HCT116 (cell line): ENCODE data around the gene SYNE2. TPM values are rescaled to one million over a fixed set of nuclear protein-coding genes. Genes with fewer than 3 reads are reported as not detected.

Experiments used
- ATAC-seq: fragments of 200-7000 bp; cut with Tn5 transposase; 2 replicates; pipeline ENCODE4 v1.9.1; 2020; ENCODE audit warnings: mild to moderate bottlenecking, moderate library complexity
- BruUV-seq: library from RNA; stranded (reverse); fragments of 400-500 nt; replicated peaks from 2 replicates; lab custom pipeline; 2021; lab: Mats Ljungman, UMichigan
- CTCF ChIA-PET: fragments of 300-600 bp; sonication (Branson Sonifier 250); formaldehyde crosslinking; loops from one replicate; lab custom pipeline; 2021; ENCODE audit warnings: antibody characterized with exemption; lab: Charles Lee
- POLR2A ChIA-PET: fragments of 300-600, 350-600 bp; sonication (Branson Sonifier 250); formaldehyde crosslinking; loops from one replicate; lab custom pipeline; 2021; ENCODE audit warnings: antibody characterized with exemption; lab: Charles Lee
- RAD21 ChIA-PET, 2 experiments: fragments of 300-600 bp; sonication (Branson Sonifier 250); formaldehyde crosslinking; loops; one replicate each; lab custom pipeline; 2023; ENCODE audit warnings: low total read pairs in 2 of 2; ENCODE audit not compliant: uncharacterized antibody in 2 of 2, unreplicated experiment in 2 of 2, low non-redundant PET in 1 of 2; lab: Charles Lee
- DNase-seq: peaks from one replicate; pipeline ENCODE4 v3.0.0-alpha.2; 2010; ENCODE audit warnings: low read depth, low spot score
- H2AFZ ChIP-seq: fragments of 200-600 bp; shearing (Covaris generic), sonication (generic); 2 replicates; pipeline ENCODE4 v1.6.1; 2017; ENCODE audit warnings: low read depth, mixed run types, mixed read lengths, antibody characterized with exemption, low read length; ENCODE audit not compliant: poor library complexity, severe bottlenecking
- H3K27ac ChIP-seq: 2 replicates; pipeline ENCODE4 v1.5.1; 2012; ENCODE audit warnings: low read depth, low read length
- H3K27me3 ChIP-seq: fragments of 200-600 bp; sonication (generic); 2 replicates; pipeline ENCODE4 v1.6.1; 2016; ENCODE audit warnings: mixed run types, low read length, mixed read lengths; ENCODE audit not compliant: insufficient read depth
- H3K36me3 ChIP-seq, 2 experiments: fragments of 200-500 bp in 1 of 2; fragments of 200-600 bp in 1 of 2; sonication (Bioruptor generic) in 1 of 2; sonication (generic) in 1 of 2; 2 replicates each; pipeline versions ENCODE4 v1.5.1 to v1.6.1; 2014 to 2016; ENCODE audit warnings: low read length in 2 of 2, inconsistent platforms in 1 of 2, mixed read lengths in 1 of 2, mixed run types in 1 of 2; ENCODE audit not compliant: insufficient read depth in 2 of 2, control insufficient read depth in 1 of 2
- H3K4me1 ChIP-seq, 2 experiments: fragments of 200-600 bp in 1 of 2; sonication (generic) in 1 of 2; 2 replicates each; pipeline versions ENCODE4 v1.5.1 to v1.6.1; 2012 to 2017; ENCODE audit warnings: low read length in 2 of 2, inconsistent platforms in 1 of 2, mild to moderate bottlenecking in 1 of 2, mixed read lengths in 1 of 2, mixed run types in 1 of 2, moderate library complexity in 1 of 2; ENCODE audit not compliant: insufficient read depth in 2 of 2, control insufficient read depth in 1 of 2
- H3K4me2 ChIP-seq: fragments of 200-600 bp; sonication (generic); 2 replicates; pipeline ENCODE4 v1.6.1; 2017; ENCODE audit warnings: mixed run types, low read length, mixed read lengths
- H3K4me3 ChIP-seq, 2 experiments: fragments of 200-600 bp in 1 of 2; sonication (generic) in 1 of 2; replicated peaks in 1 of 2; 2 replicates each; pipeline ENCODE4 v1.5.1; 2011 to 2016; ENCODE audit warnings: low read length in 2 of 2, control low read depth in 1 of 2, low read depth in 1 of 2, mild to moderate bottlenecking in 1 of 2, mixed read lengths in 1 of 2, mixed run types in 1 of 2
- H3K79me2 ChIP-seq: fragments of 200-600 bp; sonication (generic); 2 replicates; pipeline ENCODE4 v1.6.1; 2017; ENCODE audit warnings: mild to moderate bottlenecking, mixed run types, low read length, moderate library complexity, mixed read lengths; ENCODE audit not compliant: insufficient read depth
- H3K9ac ChIP-seq: fragments of 200-600 bp; sonication (generic); 2 replicates; pipeline ENCODE4 v1.6.1; 2016; ENCODE audit warnings: low read length, mixed read lengths
- H3K9me2 ChIP-seq: fragments of 200-600 bp; sonication (generic), shearing (Covaris generic); 2 replicates; pipeline ENCODE4 v1.6.1; 2017; ENCODE audit warnings: mixed run types, mild to moderate bottlenecking, moderate library complexity; ENCODE audit not compliant: insufficient read depth
- H3K9me3 ChIP-seq, 2 experiments: fragments of 200-500 bp in 1 of 2; fragments of 200-600 bp in 1 of 2; sonication (Bioruptor generic) in 1 of 2; sonication (generic) in 1 of 2; 2 replicates each; pipeline ENCODE4 v1.6.1; 2014 to 2017; ENCODE audit warnings: low read length in 2 of 2, mixed read lengths in 2 of 2, inconsistent platforms in 1 of 2, low read depth in 1 of 2, mild to moderate bottlenecking in 1 of 2, mixed run types in 1 of 2, moderate library complexity in 1 of 2; ENCODE audit not compliant: control insufficient read depth in 1 of 2, insufficient read depth in 1 of 2
- H4K20me1 ChIP-seq: fragments of 200-600 bp; sonication (generic), shearing (Covaris generic); 2 replicates; pipeline ENCODE4 v1.6.1; 2017; ENCODE audit warnings: mixed run types, mild to moderate bottlenecking, moderate library complexity; ENCODE audit not compliant: insufficient read depth
- CEBPB ChIP-seq: IDR thresholded peaks from 2 replicates; pipeline ENCODE4 v1.6.1; 2012; ENCODE audit warnings: low read depth
- ELF1 ChIP-seq: IDR thresholded peaks from 2 replicates; pipeline ENCODE4 v1.6.1; 2012; ENCODE audit warnings: low read depth, borderline replicate concordance
- EZH2 ChIP-seq: fragments of 200-600 bp; sonication (generic); IDR thresholded peaks from 2 replicates; pipeline ENCODE4 v1.6.1; 2017; ENCODE audit warnings: antibody characterized with exemption, mixed run types
- EZH2phosphoT487 ChIP-seq: fragments of 200-600 bp; IDR thresholded peaks from 2 replicates; pipeline ENCODE4 v1.6.1; 2018; ENCODE audit warnings: antibody characterized with exemption, borderline replicate concordance
- FOSL1 ChIP-seq: IDR thresholded peaks from 2 replicates; pipeline ENCODE4 v1.6.1; 2012; ENCODE audit warnings: low read depth
- JUND ChIP-seq: IDR thresholded peaks from 2 replicates; pipeline ENCODE4 v1.6.1; 2012
- POLR2A ChIP-seq: IDR thresholded peaks from 2 replicates; pipeline ENCODE4 v1.7.0; 2011; ENCODE audit warnings: borderline replicate concordance; ENCODE audit not compliant: insufficient read depth, insufficient read length; ENCODE audit errors: extremely low read depth
- POLR2AphosphoS5 ChIP-seq: IDR thresholded peaks from 2 replicates; pipeline ENCODE4 v1.6.1; 2011; ENCODE audit warnings: mild to moderate bottlenecking, low read depth, low read length, moderate library complexity
- RAD21 ChIP-seq: IDR thresholded peaks from 2 replicates; pipeline ENCODE4 v1.6.1; 2012; ENCODE audit warnings: low read depth, mild to moderate bottlenecking
- SIN3A ChIP-seq: IDR thresholded peaks from 2 replicates; pipeline ENCODE4 v1.6.1; 2012; ENCODE audit warnings: low read depth
- SP1 ChIP-seq: IDR thresholded peaks from 2 replicates; pipeline ENCODE4 v1.6.1; 2012; ENCODE audit warnings: low read depth
- SRF ChIP-seq: IDR thresholded peaks from 2 replicates; pipeline ENCODE4 v1.6.1; 2012; ENCODE audit warnings: low read depth
- TCF7L2 ChIP-seq: IDR thresholded peaks from 2 replicates; pipeline ENCODE4 v1.7.0; 2011; ENCODE audit warnings: borderline replicate concordance, inconsistent platforms; ENCODE audit not compliant: insufficient read depth, insufficient read length; ENCODE audit errors: extremely low read depth
- YY1 ChIP-seq: IDR thresholded peaks from 2 replicates; pipeline ENCODE4 v1.6.1; 2011; ENCODE audit warnings: low read length, low read depth, moderate library complexity, mild to moderate bottlenecking; ENCODE audit not compliant: insufficient replicate concordance; ENCODE audit errors: extremely low read depth
- ZFX ChIP-seq: fragments of 450-650 bp; IDR thresholded peaks from 2 replicates; pipeline ENCODE4 v1.6.1; 2017
- intact Hi-C: fragments of 100-400 bp; cut with micrococcal nuclease; formaldehyde crosslinking; loops from 2 replicates; pipeline ENCODE4 v1.10.0; 2022
- total RNA-seq: library from RNA; stranded (reverse); gene quantifications from one replicate; pipeline ENCODE4 v1.2.1, GENCODE V29; 2021; ENCODE audit not compliant: unreplicated experiment
- TF ChIP-seq, protein P1 (sequence below): IDR thresholded peaks from 2 replicates; pipeline ENCODE4 v1.6.1; 2012
- TF ChIP-seq, protein P2 (sequence below): IDR thresholded peaks from 2 replicates; pipeline ENCODE4 v1.6.1; 2011; ENCODE audit warnings: mild to moderate bottlenecking, low read length, moderate library complexity; ENCODE audit not compliant: insufficient replicate concordance; ENCODE audit errors: extremely low read depth
- TF ChIP-seq, protein P3 (sequence below), 3 experiments: fragments of 200-600 bp in 1 of 3; sonication (generic) in 1 of 3; IDR thresholded peaks in 2 of 3; conservative IDR thresholded peaks in 1 of 3; 2 replicates each; pipeline ENCODE4 v1.5.1; 2012 to 2017; ENCODE audit warnings: low read depth in 2 of 3, low read length in 2 of 3, antibody characterized with exemption in 1 of 3, borderline replicate concordance in 1 of 3, control low read depth in 1 of 3, mild to moderate bottlenecking in 1 of 3, mixed read lengths in 1 of 3, mixed run types in 1 of 3, moderate library complexity in 1 of 3; ENCODE audit not compliant: insufficient read depth in 1 of 3
- TF ChIP-seq, protein P4 (sequence below): IDR thresholded peaks from 2 replicates; pipeline ENCODE4 v1.6.1; 2012; ENCODE audit warnings: low read depth
- TF ChIP-seq, protein P5 (sequence below): IDR thresholded peaks from 2 replicates; pipeline ENCODE4 v1.6.1; 2012

Gene SYNE2
- total RNA-seq, 1 experiment from 2014 or later = 28.8 TPM

DNA sequence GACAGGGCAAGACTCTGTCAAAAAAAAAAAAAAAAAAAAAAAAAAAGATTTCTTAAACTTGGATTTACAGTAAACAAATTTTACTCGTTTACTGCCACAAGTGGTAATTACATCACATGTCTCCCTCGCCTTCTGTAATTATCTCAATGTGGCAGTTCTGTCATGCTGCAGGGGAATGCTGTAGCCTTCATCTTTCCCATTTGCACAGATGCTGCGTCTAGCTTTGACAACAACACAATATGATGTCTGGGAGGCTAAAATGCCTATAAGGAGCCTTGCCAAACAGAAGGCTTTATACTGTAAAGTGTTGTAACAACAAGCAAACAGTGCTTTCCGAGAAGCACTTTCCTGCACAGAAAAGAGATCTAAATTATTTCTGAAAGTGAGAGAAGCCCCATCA is 392.7 kb downstream of the SYNE2 start:
- no TSS peak for BruUV-seq
- CTCF ChIA-PET = no interaction called here

More for the DNA sequence above, 392.7 kb downstream of the SYNE2 start:
- H3K27me3 ChIP-seq = no peaks in the 10 kb centered on the region
- H3K4me1 ChIP-seq = no peaks in the 10 kb centered on the region
- H3K9me2 ChIP-seq = no peaks in the 10 kb centered on the region
- intact Hi-C loops = no loop called here
- no peak overlapping the region for H2AFZ ChIP-seq
- no peak overlapping the region for H3K27ac ChIP-seq
- H3K9me3 ChIP-seq = no peaks in the 10 kb centered on the region
- H4K20me1 ChIP-seq = no peaks in the 10 kb centered on the region
- ChIA-PET POLR2A (no interaction called here), RAD21 (no interaction called here)
- H3K9ac ChIP-seq = no peak overlapping the region
- TF ChIP-seq CEBPB = no peak
- no peak for TF ChIP-seq POLR2A
- no peak for TF ChIP-seq YY1
- TF ChIP-seq, protein P1, sequence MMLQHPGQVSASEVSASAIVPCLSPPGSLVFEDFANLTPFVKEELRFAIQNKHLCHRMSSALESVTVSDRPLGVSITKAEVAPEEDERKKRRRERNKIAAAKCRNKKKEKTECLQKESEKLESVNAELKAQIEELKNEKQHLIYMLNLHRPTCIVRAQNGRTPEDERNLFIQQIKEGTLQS = no peak
- TF ChIP-seq RAD21 = no peak
- TF ChIP-seq SP1 = no peak
- TF ChIP-seq, protein P2, sequence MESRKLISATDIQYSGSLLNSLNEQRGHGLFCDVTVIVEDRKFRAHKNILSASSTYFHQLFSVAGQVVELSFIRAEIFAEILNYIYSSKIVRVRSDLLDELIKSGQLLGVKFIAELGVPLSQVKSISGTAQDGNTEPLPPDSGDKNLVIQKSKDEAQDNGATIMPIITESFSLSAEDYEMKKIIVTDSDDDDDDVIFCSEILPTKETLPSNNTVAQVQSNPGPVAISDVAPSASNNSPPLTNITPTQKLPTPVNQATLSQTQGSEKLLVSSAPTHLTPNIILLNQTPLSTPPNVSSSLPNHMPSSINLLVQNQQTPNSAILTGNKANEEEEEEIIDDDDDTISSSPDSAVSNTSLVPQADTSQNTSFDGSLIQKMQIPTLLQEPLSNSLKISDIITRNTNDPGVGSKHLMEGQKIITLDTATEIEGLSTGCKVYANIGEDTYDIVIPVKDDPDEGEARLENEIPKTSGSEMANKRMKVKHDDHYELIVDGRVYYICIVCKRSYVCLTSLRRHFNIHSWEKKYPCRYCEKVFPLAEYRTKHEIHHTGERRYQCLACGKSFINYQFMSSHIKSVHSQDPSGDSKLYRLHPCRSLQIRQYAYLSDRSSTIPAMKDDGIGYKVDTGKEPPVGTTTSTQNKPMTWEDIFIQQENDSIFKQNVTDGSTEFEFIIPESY = no peak
- TF ChIP-seq EZH2 = no peak
- TF ChIP-seq POLR2AphosphoS5 = no peak
- TF ChIP-seq EZH2phosphoT487 = no peak
- TF ChIP-seq, protein P3, sequence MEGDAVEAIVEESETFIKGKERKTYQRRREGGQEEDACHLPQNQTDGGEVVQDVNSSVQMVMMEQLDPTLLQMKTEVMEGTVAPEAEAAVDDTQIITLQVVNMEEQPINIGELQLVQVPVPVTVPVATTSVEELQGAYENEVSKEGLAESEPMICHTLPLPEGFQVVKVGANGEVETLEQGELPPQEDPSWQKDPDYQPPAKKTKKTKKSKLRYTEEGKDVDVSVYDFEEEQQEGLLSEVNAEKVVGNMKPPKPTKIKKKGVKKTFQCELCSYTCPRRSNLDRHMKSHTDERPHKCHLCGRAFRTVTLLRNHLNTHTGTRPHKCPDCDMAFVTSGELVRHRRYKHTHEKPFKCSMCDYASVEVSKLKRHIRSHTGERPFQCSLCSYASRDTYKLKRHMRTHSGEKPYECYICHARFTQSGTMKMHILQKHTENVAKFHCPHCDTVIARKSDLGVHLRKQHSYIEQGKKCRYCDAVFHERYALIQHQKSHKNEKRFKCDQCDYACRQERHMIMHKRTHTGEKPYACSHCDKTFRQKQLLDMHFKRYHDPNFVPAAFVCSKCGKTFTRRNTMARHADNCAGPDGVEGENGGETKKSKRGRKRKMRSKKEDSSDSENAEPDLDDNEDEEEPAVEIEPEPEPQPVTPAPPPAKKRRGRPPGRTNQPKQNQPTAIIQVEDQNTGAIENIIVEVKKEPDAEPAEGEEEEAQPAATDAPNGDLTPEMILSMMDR (IDR thresholded peaks at IDR 0.05 in 2 of 3, conservative IDR thresholded peaks at IDR 0.05 in 1 of 3; ENCODE audit: borderline replicate concordance in 1 of 3, insufficient read depth in 1 of 3, low read depth in 2 of 3, low read length in 2 of 3) = no peak
- no peak for TF ChIP-seq TCF7L2
- TF ChIP-seq, protein P4, sequence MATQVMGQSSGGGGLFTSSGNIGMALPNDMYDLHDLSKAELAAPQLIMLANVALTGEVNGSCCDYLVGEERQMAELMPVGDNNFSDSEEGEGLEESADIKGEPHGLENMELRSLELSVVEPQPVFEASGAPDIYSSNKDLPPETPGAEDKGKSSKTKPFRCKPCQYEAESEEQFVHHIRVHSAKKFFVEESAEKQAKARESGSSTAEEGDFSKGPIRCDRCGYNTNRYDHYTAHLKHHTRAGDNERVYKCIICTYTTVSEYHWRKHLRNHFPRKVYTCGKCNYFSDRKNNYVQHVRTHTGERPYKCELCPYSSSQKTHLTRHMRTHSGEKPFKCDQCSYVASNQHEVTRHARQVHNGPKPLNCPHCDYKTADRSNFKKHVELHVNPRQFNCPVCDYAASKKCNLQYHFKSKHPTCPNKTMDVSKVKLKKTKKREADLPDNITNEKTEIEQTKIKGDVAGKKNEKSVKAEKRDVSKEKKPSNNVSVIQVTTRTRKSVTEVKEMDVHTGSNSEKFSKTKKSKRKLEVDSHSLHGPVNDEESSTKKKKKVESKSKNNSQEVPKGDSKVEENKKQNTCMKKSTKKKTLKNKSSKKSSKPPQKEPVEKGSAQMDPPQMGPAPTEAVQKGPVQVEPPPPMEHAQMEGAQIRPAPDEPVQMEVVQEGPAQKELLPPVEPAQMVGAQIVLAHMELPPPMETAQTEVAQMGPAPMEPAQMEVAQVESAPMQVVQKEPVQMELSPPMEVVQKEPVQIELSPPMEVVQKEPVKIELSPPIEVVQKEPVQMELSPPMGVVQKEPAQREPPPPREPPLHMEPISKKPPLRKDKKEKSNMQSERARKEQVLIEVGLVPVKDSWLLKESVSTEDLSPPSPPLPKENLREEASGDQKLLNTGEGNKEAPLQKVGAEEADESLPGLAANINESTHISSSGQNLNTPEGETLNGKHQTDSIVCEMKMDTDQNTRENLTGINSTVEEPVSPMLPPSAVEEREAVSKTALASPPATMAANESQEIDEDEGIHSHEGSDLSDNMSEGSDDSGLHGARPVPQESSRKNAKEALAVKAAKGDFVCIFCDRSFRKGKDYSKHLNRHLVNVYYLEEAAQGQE = no peak
- TF ChIP-seq SIN3A = no peak
- no peak for TF ChIP-seq FOSL1
- no peak for TF ChIP-seq ELF1
- no peak for TF ChIP-seq ZFX
- TF ChIP-seq, protein P5, sequence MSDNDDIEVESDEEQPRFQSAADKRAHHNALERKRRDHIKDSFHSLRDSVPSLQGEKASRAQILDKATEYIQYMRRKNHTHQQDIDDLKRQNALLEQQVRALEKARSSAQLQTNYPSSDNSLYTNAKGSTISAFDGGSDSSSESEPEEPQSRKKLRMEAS = no peak
- TF ChIP-seq JUND = no peak
- no peak for TF ChIP-seq SRF
- ATAC-seq (no peak), DNase-seq (no peak)
- no peak overlapping the region for H3K4me2 ChIP-seq
- no peaks in the 10 kb centered on the region for H3K36me3 ChIP-seq
- no peaks in the 10 kb centered on the region for H3K79me2 ChIP-seq
- no peak overlapping the region for H3K4me3 ChIP-seq
